Activated CD8-positive, alpha-beta T cell treated with anti-CD3 and anti-CD28 coated beads for 36 hours (primary cell): ENCODE data around the gene VCL. TPM values are rescaled to one million over a fixed set of nuclear protein-coding genes. Genes with fewer than 3 reads are reported as not detected.
A peak's percentile ranks its signal among the peaks of the same experiment; 100 is the strongest.

ENCODE experiments used
- ATAC-seq: fragments of 200-7000 bp; cut with Tn5 transposase; one replicate; pipeline ENCODE4 v1.10.0; 2021; ENCODE audit warnings: mild to moderate bottlenecking, moderate library complexity
- CTCF ChIA-PET: fragments of 350-600 bp; sonication (Branson Sonifier 250); formaldehyde crosslinking; loops from one replicate; lab custom pipeline; 2021; ENCODE audit warnings: antibody characterized with exemption; lab: Charles Lee
- POLR2A ChIA-PET: fragments of 350-600 bp; sonication (Branson Sonifier 250); formaldehyde crosslinking; loops from one replicate; lab custom pipeline; 2021; ENCODE audit warnings: antibody characterized with exemption; lab: Charles Lee
- DNase-seq: peaks from one replicate; pipeline ENCODE4 v3.0.0-alpha.2; 2020
- H3K27ac Mint-ChIP-seq: one replicate; pipeline ENCODE4 v1.8.0; 2021; ENCODE audit warnings: mild to moderate bottlenecking, mixed read lengths
- H3K27me3 Mint-ChIP-seq: one replicate; pipeline ENCODE4 v1.8.0; 2021; ENCODE audit warnings: mixed read lengths
- H3K36me3 Mint-ChIP-seq: one replicate; pipeline ENCODE4 v1.8.0; 2021; ENCODE audit warnings: low read depth, mixed read lengths
- H3K4me1 Mint-ChIP-seq: one replicate; pipeline ENCODE4 v1.8.0; 2021; ENCODE audit warnings: low read depth, mixed read lengths
- H3K4me3 Mint-ChIP-seq: one replicate; pipeline ENCODE4 v1.8.0; 2021; ENCODE audit warnings: mild to moderate bottlenecking, moderate library complexity, mixed read lengths
- H3K9me3 Mint-ChIP-seq: one replicate; pipeline ENCODE4 v1.8.0; 2021; ENCODE audit warnings: mixed read lengths
- CTCF ChIP-seq: fragments of 200-600 bp; IDR thresholded peaks from one replicate; pipeline ENCODE4 v1.8.0; 2022; ENCODE audit warnings: antibody characterized with exemption, mild to moderate bottlenecking
- intact Hi-C: fragments of 100-400 bp; cut with micrococcal nuclease; formaldehyde crosslinking; loops from one replicate; pipeline ENCODE4 v1.10.0; 2022
- total RNA-seq, 2 experiments: library from RNA; stranded (reverse); gene quantifications; one replicate each; pipeline ENCODE4 v1.2.3, GENCODE V29; 2021

Gene VCL
- total RNA-seq, 2 experiments from 2014 or later = 16.9 to 17.7 TPM

- intact Hi-C loops = no loop called here
- Mint-ChIP-seq H3K27me3 (no peaks in the 10 kb centered on the region), H3K36me3 (no peaks in the 10 kb centered on the region), H3K9me3 (no peaks in the 10 kb centered on the region), H3K27ac (peak overlapping the region; percentile 89), H3K4me3 (no peak overlapping the region), H3K4me1 (peaks cover 27% of the 10 kb centered on the region)
- DNase-seq = no peak
- TF ChIP-seq CTCF = no peak
- ChIA-PET CTCF (interaction anchor here (1.1 to 1.8 kb wide), 6 partner anchors 18 to 169 kb away, joined by 3 to 10 read pairs (median 5); partner anchors contain the start of gene VCL), POLR2A (interaction anchor here (0.9 kb wide), 1 partner anchor 77 kb away, joined by 3 read pairs; no protein-coding TSS in a partner anchor)
- no peak for ATAC-seq
Measured at GRCh38 chr10:74055383-74056049, 57.6 kb downstream of the VCL start.

- peak overlapping the region; percentile 89 for H3K27ac Mint-ChIP-seq
- ChIA-PET POLR2A (interaction anchor here (0.9 to 1.0 kb wide), 2 partner anchors 12 to 78 kb away, joined by 3 read pairs; no protein-coding TSS in a partner anchor), CTCF (interaction anchor here (1.1 to 1.8 kb wide), 6 partner anchors 17 to 170 kb away, joined by 3 to 10 read pairs (median 5); partner anchors contain the start of gene VCL)
- TF ChIP-seq CTCF = no peak
- peaks cover 30% of the 10 kb centered on the region for H3K4me1 Mint-ChIP-seq
- no peaks in the 10 kb centered on the region for H3K36me3 Mint-ChIP-seq
- H3K27me3 Mint-ChIP-seq = no peaks in the 10 kb centered on the region
- H3K4me3 Mint-ChIP-seq = peak overlapping the region; percentile 46
- peak; percentile 38 for DNase-seq
- no peaks in the 10 kb centered on the region for H3K9me3 Mint-ChIP-seq
- intact Hi-C loops = no loop called here
- ATAC-seq = peak; percentile 83
Measured at GRCh38 chr10:74056050-74056818, 58.3 kb downstream of the VCL start.

GRCh38 chr10:74058071-74058470 lies 60.2 kb downstream of the VCL start:
- intact Hi-C loops = no loop called here
- DNase-seq (no peak), ATAC-seq (no peak)
- Mint-ChIP-seq H3K27ac (peak overlapping the region; percentile 36), H3K27me3 (no peaks in the 10 kb centered on the region), H3K36me3 (peaks cover 5% of the 10 kb centered on the region), H3K4me1 (peaks cover 33% of the 10 kb centered on the region), H3K4me3 (no peak overlapping the region), H3K9me3 (peaks cover 3% of the 10 kb centered on the region)
- CTCF ChIA-PET = interaction anchor here (1.0 to 1.4 kb wide), 5 partner anchors 8 to 118 kb away, joined by 3 to 7 read pairs (median 3); no protein-coding TSS in a partner anchor
- no peak for TF ChIP-seq CTCF
- POLR2A ChIA-PET = interaction anchor here (0.5 to 1.2 kb wide), 2 partner anchors 18 to 104 kb away, joined by 3 to 4 read pairs; no protein-coding TSS in a partner anchor

DNA sequence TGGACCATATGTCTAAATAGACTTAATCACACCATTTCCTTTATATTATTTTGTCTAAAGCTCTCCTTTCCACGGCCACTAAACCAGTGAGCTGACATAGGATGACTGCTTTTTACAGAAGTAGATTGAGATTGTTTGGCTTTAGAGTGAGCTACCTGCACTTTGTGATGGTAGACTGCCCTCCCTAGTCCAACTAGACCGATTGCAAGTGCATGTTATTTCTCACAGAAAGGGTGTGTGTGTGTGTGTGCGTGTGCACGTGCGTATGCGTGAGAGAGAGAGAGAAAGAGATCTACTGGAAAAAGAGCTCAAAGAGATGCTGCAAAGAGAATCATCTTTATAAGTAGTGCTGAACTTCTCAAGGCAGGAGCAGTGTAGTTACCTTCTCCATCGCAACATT lies 60.7 kb downstream of the VCL start:
- peak; percentile 27 for ATAC-seq
- no peak for TF ChIP-seq CTCF
- Mint-ChIP-seq H3K27ac (no peak overlapping the region), H3K4me3 (no peak overlapping the region), H3K27me3 (no peaks in the 10 kb centered on the region), H3K9me3 (peaks cover 8% of the 10 kb centered on the region), H3K36me3 (peaks cover 10% of the 10 kb centered on the region), H3K4me1 (peaks cover 33% of the 10 kb centered on the region)
- POLR2A ChIA-PET = interaction anchor here (0.5 to 1.2 kb wide), 3 partner anchors 15 to 105 kb away, joined by 3 to 4 read pairs (median 3); no protein-coding TSS in a partner anchor
- intact Hi-C loops = no loop called here
- CTCF ChIA-PET = interaction anchor here (1.0 to 1.4 kb wide), 5 partner anchors 9 to 119 kb away, joined by 3 to 7 read pairs (median 3); no protein-coding TSS in a partner anchor
- peak; percentile 50 for DNase-seq
